Astrocyte of the spinal cord (primary cell): ENCODE results near the gene PCBD2.
"Not testable (repeated sequence)": the region's sequence is repeated elsewhere in the genome, so short reads cannot be mapped to it uniquely, and the experiment has no call there.

Experiments used
- DNase-seq: peaks from one replicate; pipeline ENCODE4 v3.0.0; 2011; ENCODE audit warnings: low read depth, low spot score
- H3K4me3 ChIP-seq: 2 replicates; pipeline ENCODE4 v1.5.1; 2011; ENCODE audit warnings: low read depth, mild to moderate bottlenecking, low read length, moderate library complexity
- in situ Hi-C: cut with HindIII; loops from 2 replicates; pipeline ENCODE4 v1.10.0; 2017; ENCODE audit warnings: low sequenced_read_pairs
- TF ChIP-seq, protein P1 (sequence below): IDR thresholded peaks from 2 replicates; pipeline ENCODE4 v1.5.1; 2012; ENCODE audit warnings: low read depth, mild to moderate bottlenecking, low read length, inconsistent platforms

PCBD2 gene

GRCh38 chr5:134904610-134905245, at the start of gene PCBD2:
Gene PCBD2 (plus strand): TSS chr5:134905131. CDS start chr5:134905140, 9 bp downstream.
- TF ChIP-seq, protein P1, sequence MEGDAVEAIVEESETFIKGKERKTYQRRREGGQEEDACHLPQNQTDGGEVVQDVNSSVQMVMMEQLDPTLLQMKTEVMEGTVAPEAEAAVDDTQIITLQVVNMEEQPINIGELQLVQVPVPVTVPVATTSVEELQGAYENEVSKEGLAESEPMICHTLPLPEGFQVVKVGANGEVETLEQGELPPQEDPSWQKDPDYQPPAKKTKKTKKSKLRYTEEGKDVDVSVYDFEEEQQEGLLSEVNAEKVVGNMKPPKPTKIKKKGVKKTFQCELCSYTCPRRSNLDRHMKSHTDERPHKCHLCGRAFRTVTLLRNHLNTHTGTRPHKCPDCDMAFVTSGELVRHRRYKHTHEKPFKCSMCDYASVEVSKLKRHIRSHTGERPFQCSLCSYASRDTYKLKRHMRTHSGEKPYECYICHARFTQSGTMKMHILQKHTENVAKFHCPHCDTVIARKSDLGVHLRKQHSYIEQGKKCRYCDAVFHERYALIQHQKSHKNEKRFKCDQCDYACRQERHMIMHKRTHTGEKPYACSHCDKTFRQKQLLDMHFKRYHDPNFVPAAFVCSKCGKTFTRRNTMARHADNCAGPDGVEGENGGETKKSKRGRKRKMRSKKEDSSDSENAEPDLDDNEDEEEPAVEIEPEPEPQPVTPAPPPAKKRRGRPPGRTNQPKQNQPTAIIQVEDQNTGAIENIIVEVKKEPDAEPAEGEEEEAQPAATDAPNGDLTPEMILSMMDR, result peak; percentile 88
- DNase-seq, result peak; percentile 90
- in situ Hi-C loops, result no loop called here

DNA sequence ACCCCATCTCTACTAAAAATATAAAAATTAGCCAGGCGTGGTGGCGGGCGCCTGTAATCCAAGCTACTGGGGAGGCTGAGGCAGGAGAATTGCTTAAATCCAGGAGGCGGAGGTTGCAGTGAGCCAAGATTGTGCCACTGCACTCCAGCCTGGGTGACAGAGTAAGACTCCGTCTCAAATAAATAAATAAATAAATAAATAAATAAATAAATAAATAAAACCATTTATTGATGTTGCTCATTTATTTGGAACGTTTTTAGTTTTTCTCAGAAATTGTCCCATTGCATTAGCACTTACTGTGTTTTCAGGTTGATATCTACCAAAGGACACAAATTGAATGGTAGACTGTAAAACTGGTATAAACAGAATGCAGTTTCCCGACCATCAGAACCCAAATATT, 48.5 kb upstream of the PCBD2 start:
- in situ Hi-C loops, H3K4me3 ChIP-seq, DNase-seq: not testable (repeated sequence)

More at GRCh38 chr5:134904610-134905245, at the start of gene PCBD2:
- peak within 1 kb of the TSS; percentile 59 for H3K4me3 ChIP-seq

GRCh38 chr5:134857401-134857800, 47.5 kb upstream of the PCBD2 start:
- in situ Hi-C loops, result no loop called here
- no peak for DNase-seq
- TF ChIP-seq, protein P1, result no peak
- H3K4me3 ChIP-seq, result no peak overlapping the region

DNA sequence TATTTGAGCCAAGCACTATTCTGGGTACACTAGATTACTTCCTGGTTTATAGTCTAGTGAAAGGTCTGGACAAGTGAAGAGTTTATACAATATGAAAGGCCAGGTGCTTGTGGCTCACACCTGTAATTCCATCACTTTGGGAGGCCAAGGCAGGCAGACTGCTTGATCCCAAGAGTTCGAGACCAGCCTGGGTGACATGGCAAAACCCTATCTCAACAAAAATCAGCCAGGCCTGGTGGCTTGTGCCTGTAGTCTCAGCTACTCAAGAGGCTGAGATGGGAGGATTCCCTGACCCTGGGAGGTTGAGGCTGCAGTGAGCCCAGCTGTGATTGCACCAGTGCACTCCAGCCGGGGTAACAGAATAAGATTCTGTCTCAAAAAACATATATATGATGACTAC, 40.2 kb upstream of the PCBD2 start:
- no peak for DNase-seq
- TF ChIP-seq, protein P1, result no peak
- in situ Hi-C loops, result no loop called here

DNA sequence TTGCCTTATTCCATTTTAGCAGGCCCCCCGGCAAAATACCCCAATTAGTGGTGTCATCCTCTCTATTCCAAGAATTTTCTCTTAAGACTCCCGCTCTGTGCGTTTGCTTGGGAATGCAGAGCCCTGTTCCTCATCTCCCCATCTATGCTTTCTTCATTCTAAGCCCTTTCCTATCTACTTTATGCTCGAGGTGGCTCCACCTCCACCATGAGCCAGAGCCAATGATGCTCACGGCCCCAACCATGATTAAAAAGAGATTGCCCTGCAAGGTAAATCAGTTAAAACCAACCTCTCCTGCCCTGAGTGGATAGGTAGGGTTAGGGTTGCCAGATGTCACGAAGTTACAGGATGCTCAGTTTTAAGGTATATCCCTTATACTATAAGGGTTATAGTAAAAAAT, 31.4 kb upstream of the PCBD2 start:
- no peak overlapping the region for H3K4me3 ChIP-seq
- TF ChIP-seq, protein P1, result no peak
- in situ Hi-C loops, result no loop called here
- no peak for DNase-seq

More for the DNA sequence above, 40.2 kb upstream of the PCBD2 start:
- no peak overlapping the region for H3K4me3 ChIP-seq

DNA sequence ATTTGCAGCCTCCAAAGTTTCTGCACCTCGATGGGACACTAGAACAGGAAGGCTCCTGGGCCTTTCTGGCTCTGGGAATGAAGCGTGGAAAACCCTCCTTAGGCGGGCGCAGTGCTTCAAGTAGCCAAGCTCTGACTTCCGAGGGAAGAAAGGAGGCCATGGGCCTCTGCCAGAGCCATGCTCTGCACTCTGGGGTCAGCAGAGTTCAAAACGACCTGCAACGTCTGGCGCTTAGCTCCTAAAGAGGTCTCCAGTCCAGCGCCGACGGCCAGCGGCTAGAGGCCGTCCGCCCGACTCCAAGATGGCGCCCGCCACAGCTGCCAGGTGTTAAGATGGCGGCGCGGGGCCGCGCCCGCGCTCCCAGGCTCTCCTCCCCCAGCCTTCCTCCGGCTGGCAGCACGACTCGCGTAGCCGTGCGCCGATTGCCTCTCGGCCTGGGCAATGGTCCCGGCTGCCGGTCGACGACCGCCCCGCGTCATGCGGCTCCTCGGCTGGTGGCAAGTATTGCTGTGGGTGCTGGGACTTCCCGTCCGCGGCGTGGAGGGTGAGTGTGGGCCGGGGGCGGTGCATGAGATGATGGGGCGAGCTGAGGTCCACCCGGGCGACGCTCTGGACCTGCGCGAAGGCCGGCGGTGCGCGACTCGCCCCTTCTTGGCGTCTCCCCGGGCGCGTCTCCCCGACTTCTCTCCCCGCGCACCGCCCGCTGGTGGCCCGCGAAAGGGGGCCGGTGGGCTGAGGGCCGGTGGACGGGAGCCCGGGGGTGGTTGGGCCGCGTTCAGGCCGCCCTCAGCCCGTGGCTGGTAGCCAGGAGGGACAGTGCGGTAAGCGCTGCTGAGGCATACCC, 30.7 kb upstream of the PCBD2 start, which contains the start of gene TXNDC15:
Gene TXNDC15, plus strand, starts transcription at position 385 of the 844 bp plus-strand sequence. Its CDS starts 57 bp downstream, at position 442.
- peak within 1 kb of the TSS; percentile 67 for H3K4me3 ChIP-seq
- TF ChIP-seq, protein P1, result no peak
- DNase-seq, result peak; percentile 90
- in situ Hi-C loops, result no loop called here
